Inferior parietal cortex (tissue), 1 donor: ENCODE data around the gene DCDC2.
"Not testable (repeated sequence)": the region's sequence is repeated elsewhere in the genome, so short reads cannot be mapped to it uniquely, and the experiment has no call there.

Source experiments
- DNase-seq: peaks from one replicate; pipeline ENCODE4 v3.0.0-alpha.2; 2016; ENCODE audit errors: extremely low spot score

The DCDC2 gene

GRCh38 chr6:24357336-24358218 lies at the start of gene DCDC2:
Gene DCDC2, minus strand, starts transcription at chr6:24358059. Its CDS starts 309 bp downstream, at chr6:24357750.
- DNase-seq: no peak

- no peak for DNase-seq
Measured at GRCh38 chr6:24405262-24405661, 47.4 kb upstream of the DCDC2 start.

GRCh38 chr6:24403501-24403824 lies 45.6 kb upstream of the DCDC2 start:
- no peak for DNase-seq

- DNase-seq: peak; percentile 91
Measured at GRCh38 chr6:24402697-24403500, 45.0 kb upstream of the DCDC2 start, which contains the start of gene MRS2. Gene MRS2, plus strand, starts transcription at chr6:24402936. Its CDS starts 111 bp downstream, at chr6:24403047.

- no peak for DNase-seq
Measured at GRCh38 chr6:24401458-24401857, 43.6 kb upstream of the DCDC2 start.

- not testable (repeated sequence) for DNase-seq
Measured at GRCh38 chr6:24400045-24401039, 42.5 kb upstream of the DCDC2 start.

- DNase-seq: no peak
Measured at GRCh38 chr6:24397631-24398030, 39.8 kb upstream of the DCDC2 start.

GRCh38 chr6:24396824-24397223 lies 39.0 kb upstream of the DCDC2 start:
- no peak for DNase-seq

GRCh38 chr6:24394780-24395437 lies 37.0 kb upstream of the DCDC2 start:
- peak; percentile 45 for DNase-seq

GRCh38 chr6:24394061-24394779 lies 36.4 kb upstream of the DCDC2 start:
- no peak for DNase-seq

GRCh38 chr6:24391756-24392405 lies 34.0 kb upstream of the DCDC2 start:
- DNase-seq: no peak

- no peak for DNase-seq
Measured at GRCh38 chr6:24391208-24391607, 33.3 kb upstream of the DCDC2 start.

- no peak for DNase-seq
Measured at GRCh38 chr6:24387818-24388217, 30.0 kb upstream of the DCDC2 start.

GRCh38 chr6:24385536-24386269 lies 27.8 kb upstream of the DCDC2 start:
- DNase-seq: no peak

GRCh38 chr6:24384369-24385130 lies 26.7 kb upstream of the DCDC2 start:
- DNase-seq: not testable (repeated sequence)

GRCh38 chr6:24382891-24383494 lies 25.1 kb upstream of the DCDC2 start:
- not testable (repeated sequence) for DNase-seq

GRCh38 chr6:24382220-24382540 lies 24.3 kb upstream of the DCDC2 start:
- no peak for DNase-seq
